AG09319 (cell line): ENCODE data around the gene KCNIP4.

Experiments
- DNase-seq: peaks from one replicate; pipeline ENCODE4 v3.0.0-alpha.2; 2010; ENCODE audit warnings: low read depth; ENCODE audit errors: extremely low read depth
- TF ChIP-seq, protein P1 (sequence below): IDR thresholded peaks from 2 replicates; pipeline ENCODE4 v1.5.1; 2011; ENCODE audit warnings: low read depth, mild to moderate bottlenecking, inconsistent platforms, low read length, moderate library complexity

The KCNIP4 gene

DNA sequence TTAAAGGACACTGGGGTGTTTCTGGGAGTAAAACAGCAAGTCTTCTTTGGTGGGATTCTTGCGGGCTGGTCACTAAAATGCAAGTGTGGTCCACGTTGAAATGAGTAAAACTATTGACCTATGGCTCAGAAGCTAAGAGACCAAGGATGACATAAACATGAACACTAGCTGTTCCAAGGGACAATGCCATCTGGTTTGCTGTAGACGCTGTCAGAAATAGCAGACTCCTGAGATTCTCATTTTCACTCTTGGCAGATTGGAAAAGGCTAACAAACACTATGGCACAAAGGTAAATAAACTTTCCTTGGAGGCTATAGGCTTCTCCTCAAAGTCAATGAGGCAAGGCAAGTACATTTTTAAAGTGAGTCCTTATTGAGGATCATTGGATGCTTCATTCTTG lies 343.6 kb downstream of the KCNIP4 start:
- TF ChIP-seq, protein P1, sequence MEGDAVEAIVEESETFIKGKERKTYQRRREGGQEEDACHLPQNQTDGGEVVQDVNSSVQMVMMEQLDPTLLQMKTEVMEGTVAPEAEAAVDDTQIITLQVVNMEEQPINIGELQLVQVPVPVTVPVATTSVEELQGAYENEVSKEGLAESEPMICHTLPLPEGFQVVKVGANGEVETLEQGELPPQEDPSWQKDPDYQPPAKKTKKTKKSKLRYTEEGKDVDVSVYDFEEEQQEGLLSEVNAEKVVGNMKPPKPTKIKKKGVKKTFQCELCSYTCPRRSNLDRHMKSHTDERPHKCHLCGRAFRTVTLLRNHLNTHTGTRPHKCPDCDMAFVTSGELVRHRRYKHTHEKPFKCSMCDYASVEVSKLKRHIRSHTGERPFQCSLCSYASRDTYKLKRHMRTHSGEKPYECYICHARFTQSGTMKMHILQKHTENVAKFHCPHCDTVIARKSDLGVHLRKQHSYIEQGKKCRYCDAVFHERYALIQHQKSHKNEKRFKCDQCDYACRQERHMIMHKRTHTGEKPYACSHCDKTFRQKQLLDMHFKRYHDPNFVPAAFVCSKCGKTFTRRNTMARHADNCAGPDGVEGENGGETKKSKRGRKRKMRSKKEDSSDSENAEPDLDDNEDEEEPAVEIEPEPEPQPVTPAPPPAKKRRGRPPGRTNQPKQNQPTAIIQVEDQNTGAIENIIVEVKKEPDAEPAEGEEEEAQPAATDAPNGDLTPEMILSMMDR = no peak

DNA sequence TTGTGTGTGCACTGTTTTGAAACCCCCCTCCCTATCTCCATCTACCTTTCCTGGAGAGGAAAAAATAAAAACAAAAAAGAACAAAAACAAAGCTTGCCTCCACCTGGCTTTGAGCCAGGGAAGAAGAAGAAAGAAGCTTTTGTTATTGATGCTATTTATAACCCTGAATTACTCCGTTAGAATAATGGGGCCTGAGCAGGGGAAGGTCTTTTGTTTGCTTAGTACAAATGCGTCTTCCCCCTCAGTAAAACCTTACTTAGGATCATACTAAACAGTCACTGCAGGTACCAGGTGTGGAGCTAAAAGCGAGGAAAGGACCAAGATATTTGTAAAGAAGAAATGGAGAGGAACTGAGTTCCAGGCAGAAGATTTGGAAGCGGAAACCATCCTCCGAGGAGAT lies 352.1 kb downstream of the KCNIP4 start:
- TF ChIP-seq, protein P1 = no peak
- DNase-seq = no peak

More for the DNA sequence above, 343.6 kb downstream of the KCNIP4 start:
- no peak for DNase-seq

DNA sequence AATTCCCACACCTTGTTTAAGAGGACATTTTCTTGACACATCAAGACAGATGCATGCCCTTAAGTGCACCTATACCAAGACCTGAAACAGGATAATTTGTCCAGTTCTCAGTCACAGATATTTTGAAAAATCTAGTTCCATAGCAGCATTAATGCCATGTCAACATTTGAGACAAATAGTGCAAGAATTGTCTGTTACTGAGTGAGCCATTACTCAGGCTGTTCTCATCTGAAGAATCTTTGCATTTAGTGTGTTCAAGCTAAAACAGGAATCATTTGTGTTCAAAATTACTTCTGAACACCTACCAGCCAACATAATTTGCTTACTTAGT lies 354.9 kb downstream of the KCNIP4 start:
- DNase-seq = no peak
- TF ChIP-seq, protein P1 = no peak

GRCh38 chr4:21592970-21593670 lies 355.5 kb downstream of the KCNIP4 start:
- TF ChIP-seq, protein P1 = no peak
- DNase-seq = no peak

DNA sequence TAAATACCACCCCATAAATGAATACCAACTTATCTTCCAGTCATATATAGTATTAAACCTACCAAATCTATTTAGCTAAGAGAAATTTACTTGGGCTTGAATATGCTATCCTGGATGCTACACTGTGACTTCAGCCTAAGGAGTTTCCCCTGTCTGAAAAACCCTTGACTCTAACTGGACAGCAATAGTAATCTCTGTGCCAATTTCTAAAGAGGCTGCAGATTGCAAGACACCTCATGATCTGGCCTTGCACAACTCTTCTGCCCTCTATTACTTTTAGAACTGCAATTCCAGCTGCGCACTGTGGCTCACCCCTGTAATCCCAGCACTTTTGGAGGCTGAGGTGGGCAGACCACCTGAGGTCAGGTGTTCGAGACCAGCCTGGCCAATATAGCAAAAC lies 371.5 kb downstream of the KCNIP4 start:
- TF ChIP-seq, protein P1 = no peak
- no peak for DNase-seq

- no peak for DNase-seq
Measured at GRCh38 chr4:21571100-21571499, 377.5 kb downstream of the KCNIP4 start.

DNA sequence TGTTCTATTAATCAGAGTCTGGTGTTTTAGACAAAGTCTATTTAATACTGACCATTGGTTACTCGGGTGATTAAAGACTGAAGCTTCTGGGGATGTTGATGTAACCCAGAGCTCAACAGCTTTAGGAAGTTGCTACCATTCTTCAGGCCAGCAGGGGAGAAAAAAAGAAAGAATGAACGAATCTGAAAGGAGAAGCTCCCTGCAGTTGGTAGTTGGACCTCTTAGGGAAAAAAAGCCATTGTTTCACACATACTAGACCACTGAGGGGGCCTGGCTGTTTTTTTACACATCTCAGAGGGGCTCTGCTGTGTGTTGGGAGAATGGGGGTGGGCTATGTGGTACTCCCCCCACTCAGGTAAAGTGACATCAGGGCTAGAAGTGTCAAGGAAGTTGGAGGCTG lies 378.9 kb downstream of the KCNIP4 start:
- no peak for DNase-seq

More at GRCh38 chr4:21571100-21571499, 377.5 kb downstream of the KCNIP4 start:
- TF ChIP-seq, protein P1 = no peak

More for the DNA sequence above, 378.9 kb downstream of the KCNIP4 start:
- TF ChIP-seq, protein P1 = no peak
